SU-DHL-6 (cell line): ENCODE data around the gene HOXD12.

Experiments
- CTCF ChIP-seq: fragments of 200-600 bp; sonication (generic); IDR thresholded peaks from one replicate; pipeline ENCODE4 v1.5.1; 2017; ENCODE audit warnings: antibody characterized with exemption, mild to moderate bottlenecking, low read length, moderate library complexity; ENCODE audit not compliant: insufficient read depth, poor library complexity, severe bottlenecking
- EZH2phosphoT487 ChIP-seq: fragments of 200-600 bp; sonication (generic), shearing (Covaris generic); conservative IDR thresholded peaks from 2 replicates; pipeline ENCODE4 v1.6.1; 2018; ENCODE audit warnings: mild to moderate bottlenecking, antibody characterized with exemption, low read length, moderate library complexity, mixed read lengths

- no peak for TF ChIP-seq CTCF
- no peak for TF ChIP-seq EZH2phosphoT487
Measured at GRCh38 chr2:176125772-176126054, 26.1 kb downstream of the HOXD12 start.
